Adipose tissue (tissue), 3 donors: Measurements from ENCODE around the gene ASIC5. TPM values are rescaled to one million over a fixed set of nuclear protein-coding genes. Genes with fewer than 3 reads are reported as not detected.
"Not testable (repeated sequence)": the region's sequence is repeated elsewhere in the genome, so short reads cannot be mapped to it uniquely, and the experiment has no call there.

Source experiments
- H3K27ac ChIP-seq: one replicate; pipeline ENCODE4 v1.5.1; 2013; ENCODE audit warnings: low read depth, low read length
- WGBS, 3 donors: extraction: QIAGEN DNeasy Blood & Tissue Kit; methylation state at CpG; one replicate each; pipeline ENCODE4 v1.1.7; 2013; 5-methylcytosine and 5-hydroxymethylcytosine counted together
- polyA plus RNA-seq, 3 donors: library from polyadenylated mRNA; stranded (reverse); fragments of 200-250 nt; gene quantifications; one replicate each; pipeline ENCODE4 v1.2.3, GENCODE V29; 2013
- donor health status: healthy with polysubstance abuse.
- donor health status: Bipolar disorder and iron deficiency.
- donor health status: healthy.

ASIC5 gene
- polyA plus RNA-seq, 3 donors: not detected

DNA sequence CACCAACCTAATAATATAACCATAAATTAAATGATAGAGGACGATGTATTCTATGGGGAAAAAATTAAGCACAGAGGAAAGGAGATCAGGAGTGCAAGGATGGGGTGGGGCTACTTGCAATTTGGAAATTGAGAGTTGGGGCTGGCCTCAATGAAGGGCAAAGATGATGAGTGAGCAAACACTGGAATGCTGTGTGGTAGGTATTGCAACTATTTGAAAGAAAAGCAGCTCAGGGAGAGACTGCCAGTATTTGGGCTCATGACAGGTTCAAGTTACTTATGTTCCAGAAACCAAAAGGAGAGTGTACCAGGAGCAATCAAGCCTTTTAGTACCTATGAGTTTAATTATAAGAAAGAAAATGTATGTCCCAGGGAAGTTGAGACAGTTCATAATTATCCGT lies 47.4 kb downstream of the ASIC5 start:
- no peak overlapping the region for H3K27ac ChIP-seq
- 82 to 98% (median 86%) methylated on average over 2 of the region's 2 CpGs for WGBS, 3 donors

DNA sequence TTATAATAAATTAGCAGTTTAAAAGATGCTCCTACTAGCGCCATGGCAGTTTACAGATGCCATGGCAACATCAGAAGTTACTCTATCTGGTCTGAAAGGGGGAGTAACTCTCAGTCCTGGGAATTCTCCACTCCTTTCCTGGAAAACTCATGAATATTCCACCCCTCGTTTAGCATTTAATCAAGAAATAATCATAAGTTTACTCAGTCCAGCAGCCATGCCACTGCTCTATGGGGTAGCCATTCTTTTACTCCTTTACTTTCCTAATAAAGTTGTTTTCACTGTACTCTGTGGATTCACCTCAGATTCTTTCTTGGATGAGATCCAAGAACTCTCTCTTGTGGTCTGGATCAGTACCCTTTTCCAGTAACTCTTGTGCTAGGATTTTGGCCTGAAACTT lies 55.0 kb downstream of the ASIC5 start:
- 86 to 90% (median 88%) methylated on average over 2 of the region's 2 CpGs for WGBS, 3 donors

DNA sequence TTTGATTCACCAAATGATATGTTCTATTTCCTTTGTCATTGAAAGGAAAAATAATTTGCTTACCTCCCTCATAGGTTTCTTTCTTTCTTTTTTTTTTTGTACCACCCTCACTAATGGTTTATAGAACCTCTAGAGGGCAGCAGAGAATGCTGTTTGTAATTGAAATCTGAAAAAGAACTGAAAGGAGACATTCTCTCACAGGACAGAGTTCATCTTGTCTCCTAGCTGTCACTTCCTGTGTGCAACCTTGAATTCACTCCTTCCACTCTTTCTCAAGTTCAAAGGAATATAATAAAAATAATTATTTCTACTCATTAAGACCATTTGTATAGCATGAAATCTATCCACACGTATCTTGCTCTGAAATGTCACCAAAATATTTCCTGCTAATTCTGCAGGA lies 56.2 kb downstream of the ASIC5 start:
- no peak overlapping the region for H3K27ac ChIP-seq
- 78 to 94% (median 78%) methylated on average over 1 of the region's 1 CpG for WGBS, 3 donors

More for the DNA sequence above, 55.0 kb downstream of the ASIC5 start:
- no peak overlapping the region for H3K27ac ChIP-seq

DNA sequence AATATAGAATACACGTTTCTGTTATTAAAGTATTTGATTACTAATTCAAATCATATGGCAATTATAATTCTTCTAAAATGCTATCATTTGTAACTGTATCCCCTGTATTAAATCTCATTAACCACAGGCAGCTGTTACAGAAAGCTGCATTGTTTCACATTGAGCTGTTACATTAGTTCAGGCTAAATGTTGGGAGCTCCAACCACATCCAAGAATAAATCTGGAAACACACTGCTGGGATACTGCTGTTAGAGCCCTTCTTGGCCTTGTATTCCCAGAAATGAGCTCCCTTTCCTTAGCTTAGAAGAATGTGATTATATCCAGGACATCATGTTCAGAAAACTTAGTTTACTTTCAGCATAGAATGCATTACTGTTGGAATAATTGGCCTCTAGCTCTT lies 59.1 kb downstream of the ASIC5 start:
- no peak overlapping the region for H3K27ac ChIP-seq
- WGBS, 3 donors: 43 to 52% (median 46%) methylated on average over 1 of the region's 1 CpG

DNA sequence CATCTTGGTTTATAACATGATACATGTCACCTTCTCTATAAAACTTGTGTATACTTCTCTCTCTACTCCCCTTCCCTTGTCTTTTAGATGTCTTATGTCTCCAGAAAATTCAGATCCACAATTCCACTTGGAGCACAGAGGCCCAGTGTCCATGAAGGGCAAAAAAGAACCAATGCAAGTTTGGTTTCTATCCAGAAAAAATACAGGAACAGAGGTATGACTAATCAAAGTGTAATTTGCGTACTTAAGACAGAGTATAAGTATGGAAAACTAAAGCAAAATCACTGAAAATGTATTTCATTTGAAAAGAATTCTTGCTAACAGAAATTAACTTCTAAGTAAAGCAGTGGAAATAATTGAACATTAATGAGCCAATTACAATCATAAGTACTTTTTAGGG lies 61.1 kb downstream of the ASIC5 start:
- 91 to 96% (median 93%) methylated on average over 1 of the region's 1 CpG for WGBS, 3 donors
- H3K27ac ChIP-seq: no peak overlapping the region

DNA sequence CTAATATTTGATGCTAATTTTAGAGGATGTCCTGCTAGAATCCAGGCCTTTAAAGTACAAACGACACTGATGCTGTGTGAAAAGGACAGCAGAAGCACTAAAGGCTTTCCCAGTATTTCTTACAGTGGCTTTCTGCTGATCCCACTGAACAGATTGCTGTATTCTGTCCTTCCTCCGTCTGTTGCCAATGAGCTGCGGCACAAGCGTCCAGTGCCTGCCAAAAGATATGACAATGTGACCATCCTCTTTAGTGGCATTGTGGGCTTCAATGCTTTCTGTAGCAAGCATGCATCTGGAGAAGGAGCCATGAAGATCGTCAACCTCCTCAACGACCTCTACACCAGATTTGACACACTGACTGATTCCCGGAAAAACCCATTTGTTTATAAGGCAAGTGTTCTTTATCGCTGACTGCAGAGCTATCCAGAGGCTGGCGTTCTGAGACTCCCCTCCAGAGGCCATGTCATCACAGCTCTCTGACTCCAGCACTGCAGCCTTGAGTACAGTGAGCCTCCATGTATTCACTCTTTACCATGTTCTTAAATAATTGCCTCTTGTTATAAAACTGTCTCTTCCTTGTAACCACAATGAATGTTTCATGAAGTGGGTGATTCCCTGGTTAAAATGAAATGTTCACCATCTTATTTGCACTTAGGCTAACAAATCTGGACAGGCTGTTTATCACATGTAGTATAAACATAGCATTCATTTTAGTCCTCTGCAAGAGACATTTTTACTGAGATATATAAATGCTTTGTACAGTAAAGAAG lies 63.7 kb downstream of the ASIC5 start:
- WGBS, 3 donors: 65 to 84% (median 75%) methylated on average over 9 of the region's 9 CpGs
- H3K27ac ChIP-seq: no peak overlapping the region

DNA sequence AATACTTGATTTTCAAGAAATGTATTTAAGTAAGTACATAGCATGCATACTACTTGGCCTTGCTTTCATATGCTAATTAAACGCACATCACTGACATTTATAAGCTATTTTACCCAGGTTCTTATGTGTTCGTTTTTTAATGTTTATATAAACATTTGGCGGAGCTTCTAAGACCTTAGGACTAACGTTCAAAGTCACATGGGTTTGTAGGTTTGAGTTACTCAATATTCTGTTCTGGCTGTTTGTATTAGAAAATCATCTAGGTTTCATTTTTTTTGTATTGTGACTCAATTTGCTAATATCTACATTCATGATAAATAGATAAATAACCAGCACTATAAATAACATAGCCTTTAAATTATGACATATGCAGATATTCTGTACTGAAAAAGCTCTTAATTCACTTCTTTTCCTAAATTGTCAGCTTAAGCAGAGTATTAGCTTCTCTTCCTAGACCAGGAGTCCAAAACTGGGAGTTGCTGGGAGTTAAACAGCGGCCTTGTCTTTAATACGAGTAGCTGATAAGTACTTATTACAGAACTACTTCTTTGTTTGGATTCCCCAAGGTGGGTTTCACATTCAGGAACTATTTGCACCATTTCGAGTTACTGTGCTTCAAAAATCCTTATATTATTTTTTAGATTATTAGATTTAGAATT lies 65.3 kb downstream of the ASIC5 start:
- 79 to 85% (median 80%) methylated on average over 7 of the region's 7 CpGs for WGBS, 3 donors
- no peak overlapping the region for H3K27ac ChIP-seq

DNA sequence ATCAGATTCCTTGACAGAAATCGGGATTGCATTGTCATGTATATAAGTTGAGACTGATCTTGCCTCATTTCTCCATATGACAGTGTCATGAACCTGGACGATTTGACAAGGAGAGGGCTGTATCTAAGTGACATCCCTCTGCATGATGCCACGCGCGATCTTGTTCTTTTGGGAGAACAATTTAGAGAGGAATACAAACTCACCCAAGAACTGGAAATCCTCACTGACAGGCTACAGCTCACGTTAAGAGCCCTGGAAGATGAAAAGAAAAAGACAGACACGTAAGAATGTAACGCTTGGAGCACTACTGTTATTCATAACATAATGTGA lies 66.3 kb downstream of the ASIC5 start:
- H3K27ac ChIP-seq: no peak overlapping the region
- 83 to 88% (median 86%) methylated on average over 8 of the region's 8 CpGs for WGBS, 3 donors

DNA sequence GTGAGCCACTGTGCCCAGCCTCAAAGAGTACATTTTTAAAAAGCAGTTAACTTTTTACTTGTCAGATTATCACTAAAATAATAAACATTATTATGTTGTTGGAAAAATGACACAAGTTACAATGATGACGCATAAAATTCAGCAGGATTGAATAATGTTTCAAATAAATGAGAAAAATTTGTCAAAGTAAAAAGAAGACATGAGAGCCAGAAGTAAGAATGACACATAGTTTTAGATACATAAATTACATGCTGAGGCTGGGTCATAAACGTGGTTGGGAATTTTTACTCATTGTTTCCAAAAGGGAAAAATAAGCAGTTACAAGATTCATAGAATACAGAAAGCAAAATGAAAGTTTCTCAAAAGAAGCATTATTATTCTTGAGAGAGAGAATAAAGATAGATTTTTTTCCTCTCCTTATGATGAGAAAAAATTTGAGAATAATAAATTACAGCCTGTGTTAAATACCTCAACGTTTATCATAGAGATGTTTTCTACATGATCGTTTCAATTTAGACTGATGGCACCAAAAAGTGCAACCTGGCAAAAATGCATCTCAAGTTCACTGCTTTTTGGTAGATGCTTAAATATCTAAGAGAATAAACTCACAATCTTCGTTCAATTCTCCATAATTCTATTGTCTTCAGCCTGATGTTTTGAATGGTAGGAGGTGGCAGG lies 66.8 kb downstream of the ASIC5 start:
- WGBS, 3 donors: 74 to 81% (median 77%) methylated on average over 5 of the region's 5 CpGs
- H3K27ac ChIP-seq: no peak overlapping the region

DNA sequence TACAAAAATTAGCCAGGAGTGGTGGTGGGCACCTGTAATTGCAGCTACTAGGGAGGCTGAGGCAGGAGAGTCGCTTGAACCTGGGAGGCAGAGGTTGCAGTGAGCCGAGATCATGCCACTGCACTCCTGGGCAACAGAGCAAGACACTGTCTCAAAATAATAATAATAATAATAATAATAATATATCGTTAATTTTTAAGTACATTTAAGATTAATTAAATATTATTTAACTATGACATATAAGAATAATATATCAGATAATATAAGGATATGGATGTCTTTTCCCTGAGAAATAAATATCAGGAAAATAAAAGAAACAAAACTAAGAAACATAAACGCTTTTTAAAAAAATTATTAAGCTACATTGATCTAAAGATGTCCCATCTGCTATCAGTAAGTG lies 68.5 kb downstream of the ASIC5 start:
- not testable (repeated sequence) for H3K27ac ChIP-seq
- 96 to 98% (median 98%) methylated on average over 4 of the region's 4 CpGs for WGBS, 3 donors

DNA sequence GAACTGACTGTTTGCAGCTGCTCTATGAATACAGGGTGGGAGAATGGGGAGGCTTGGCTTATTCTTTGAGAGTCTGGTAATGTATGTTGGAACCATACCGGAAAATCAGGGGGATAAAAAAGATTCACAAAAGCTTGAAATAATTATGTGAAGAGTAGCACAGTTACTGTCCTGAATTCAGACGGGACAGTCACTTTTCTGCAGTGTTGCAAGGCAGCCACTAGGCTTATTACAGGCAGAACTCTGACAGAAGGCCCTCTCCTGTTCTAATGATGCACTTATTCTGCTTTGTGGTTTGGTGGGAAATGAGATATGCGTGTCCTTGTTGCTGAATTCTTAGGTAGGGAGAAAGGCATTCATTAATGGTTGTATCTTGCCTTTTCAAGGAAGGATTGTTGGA lies 70.1 kb downstream of the ASIC5 start:
- no peak overlapping the region for H3K27ac ChIP-seq
- 59 to 71% (median 65%) methylated on average over 3 of the region's 3 CpGs for WGBS, 3 donors

DNA sequence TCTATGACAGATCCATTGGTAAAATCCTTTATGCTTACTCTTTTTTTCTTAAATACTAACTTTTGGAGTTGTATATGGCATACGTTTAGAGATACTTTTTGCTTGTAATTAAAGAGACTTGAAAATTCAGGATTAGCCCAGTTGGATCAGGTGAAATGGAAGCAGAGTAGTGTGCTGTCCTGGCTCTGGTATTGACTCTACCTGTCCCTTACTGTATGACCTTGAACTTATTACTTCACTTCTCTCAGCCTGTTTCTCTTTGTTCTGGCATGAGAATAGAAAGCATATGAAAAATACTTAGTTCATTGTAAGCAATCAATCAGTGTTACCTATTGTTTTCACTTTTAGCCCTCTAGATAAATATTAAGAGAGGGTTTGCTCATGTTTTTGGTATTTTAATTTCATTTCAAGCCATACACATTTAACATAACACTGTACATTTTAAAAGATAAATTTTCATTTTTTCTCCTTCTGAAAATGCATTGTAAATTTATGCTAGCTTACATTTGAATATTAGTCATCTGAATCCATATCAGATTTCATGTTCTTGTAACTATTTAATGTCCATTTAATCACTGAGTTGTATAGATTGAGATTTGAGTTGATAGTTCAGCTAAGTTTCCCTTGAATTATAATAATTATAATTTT lies 71.4 kb downstream of the ASIC5 start:
- 75 to 86% (median 83%) methylated on average over 1 of the region's 1 CpG for WGBS, 3 donors

DNA sequence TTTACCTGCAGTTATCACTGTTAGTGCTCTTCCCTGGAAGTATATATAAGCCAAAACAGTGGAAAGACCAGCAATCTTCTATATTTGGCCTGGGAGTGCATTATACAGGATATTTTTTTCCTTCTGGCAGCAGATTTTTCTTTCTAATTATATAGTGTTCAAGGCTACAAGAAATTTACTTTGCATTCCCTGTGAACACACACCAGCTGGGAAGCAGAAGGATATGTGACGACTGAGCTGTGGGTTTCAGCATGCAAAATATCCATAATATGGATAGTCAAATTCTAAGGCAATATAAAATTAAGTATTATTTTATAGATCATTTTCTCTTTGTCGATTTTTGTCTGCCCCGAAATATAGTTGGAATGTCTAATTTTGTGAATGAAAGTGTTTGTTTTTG lies 76.1 kb downstream of the ASIC5 start:
- WGBS, 3 donors: 51 to 95% (median 73%) methylated on average over 3 of the region's 3 CpGs
- H3K27ac ChIP-seq: no peak overlapping the region

More for the DNA sequence above, 71.4 kb downstream of the ASIC5 start:
- no peak overlapping the region for H3K27ac ChIP-seq

DNA sequence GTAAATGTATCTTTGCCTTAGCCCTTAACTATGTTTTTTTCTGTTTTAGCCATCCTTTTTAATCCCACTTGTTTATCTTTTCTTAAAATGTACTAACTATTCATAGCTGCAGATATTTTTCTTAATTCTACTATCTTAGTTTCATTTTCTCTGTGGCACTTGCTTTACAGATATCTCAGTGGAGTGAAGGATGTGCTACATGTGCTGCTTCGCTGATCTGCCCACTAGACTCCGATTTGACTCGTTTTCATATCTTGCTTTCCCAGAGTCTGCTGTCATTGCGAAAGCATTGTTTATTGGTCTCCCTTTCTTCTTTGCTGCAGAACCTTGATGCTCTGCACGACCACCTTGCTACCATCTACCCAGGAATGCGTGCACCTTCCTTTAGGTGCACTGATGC lies 76.7 kb downstream of the ASIC5 start:
- 55 to 60% (median 58%) methylated on average over 6 of the region's 6 CpGs for WGBS, 3 donors
- no peak overlapping the region for H3K27ac ChIP-seq

DNA sequence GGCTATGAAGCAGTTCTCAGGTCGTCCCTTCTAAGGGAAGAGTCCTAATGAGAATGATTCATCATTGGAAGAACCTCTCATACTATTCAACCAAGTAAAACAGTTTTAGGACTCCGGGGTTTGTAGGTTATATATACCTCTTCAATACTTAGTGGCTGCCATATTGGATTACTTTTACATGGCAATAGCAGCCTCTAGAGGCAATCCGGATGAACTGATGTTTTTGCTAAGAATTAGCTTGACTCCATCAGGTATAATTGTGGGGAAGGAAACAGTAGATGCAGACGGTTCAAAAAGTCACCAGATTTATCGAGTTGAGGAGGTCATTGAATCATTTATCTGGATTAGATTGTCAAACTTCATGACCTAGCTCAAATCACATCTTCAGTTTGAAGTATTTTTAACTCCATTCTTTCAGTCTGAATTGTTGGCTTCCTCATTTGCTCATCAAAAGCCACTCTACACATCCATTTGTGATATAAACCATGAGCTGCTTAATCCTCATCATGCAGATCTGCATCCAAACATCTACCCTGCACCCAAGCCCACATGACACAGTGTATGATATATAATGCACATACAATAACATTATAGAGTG lies 78.9 kb downstream of the ASIC5 start:
- no peak overlapping the region for H3K27ac ChIP-seq
- 10 to 20% (median 14%) methylated on average over 5 of the region's 5 CpGs for whole genome bisulfite sequencing, 3 donors

DNA sequence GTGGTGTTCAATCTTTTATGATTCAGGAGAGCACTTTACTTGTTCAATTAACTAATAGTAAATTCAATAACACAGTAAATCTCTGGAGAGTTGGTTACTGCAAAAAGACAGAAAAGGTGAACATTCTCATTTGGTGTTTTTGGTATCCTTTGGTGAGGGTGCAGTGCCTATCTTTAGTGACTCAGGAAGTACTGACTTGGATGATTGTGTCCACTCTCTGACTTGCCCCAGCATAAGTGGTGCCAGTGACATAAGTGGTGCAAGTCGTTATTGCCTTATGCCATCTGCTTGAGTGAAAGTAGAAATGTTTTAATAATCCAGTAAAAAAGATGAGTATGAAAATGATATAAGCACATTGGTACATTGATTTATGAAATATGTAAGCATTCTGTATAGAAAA lies 80.2 kb downstream of the ASIC5 start:
- 65 to 86% (median 68%) methylated on average over 1 of the region's 1 CpG for whole genome bisulfite sequencing, 3 donors

DNA sequence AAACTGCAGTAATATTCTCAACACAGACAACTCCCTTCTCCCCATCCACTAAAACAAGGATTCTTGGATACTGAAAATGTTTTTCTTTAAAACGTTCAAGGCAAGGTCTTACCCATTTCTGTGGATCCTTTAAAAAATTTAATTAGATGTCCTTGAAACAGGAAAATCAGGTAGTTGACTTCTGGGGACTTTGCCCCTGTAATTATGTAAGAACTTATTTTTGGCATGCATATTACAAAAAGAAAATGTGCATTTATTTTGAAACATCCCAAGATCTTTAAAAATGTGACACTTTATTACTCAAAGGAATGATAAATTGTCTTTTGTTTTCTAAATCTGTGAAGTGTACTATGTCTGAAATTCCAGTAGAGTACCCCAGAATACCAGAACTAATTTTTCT lies 81.4 kb downstream of the ASIC5 start:
- H3K27ac ChIP-seq: no peak overlapping the region
- WGBS, 3 donors: 21 to 65% (median 65%) methylated on average over 1 of the region's 1 CpG

More for the DNA sequence above, 80.2 kb downstream of the ASIC5 start:
- H3K27ac ChIP-seq: no peak overlapping the region

DNA sequence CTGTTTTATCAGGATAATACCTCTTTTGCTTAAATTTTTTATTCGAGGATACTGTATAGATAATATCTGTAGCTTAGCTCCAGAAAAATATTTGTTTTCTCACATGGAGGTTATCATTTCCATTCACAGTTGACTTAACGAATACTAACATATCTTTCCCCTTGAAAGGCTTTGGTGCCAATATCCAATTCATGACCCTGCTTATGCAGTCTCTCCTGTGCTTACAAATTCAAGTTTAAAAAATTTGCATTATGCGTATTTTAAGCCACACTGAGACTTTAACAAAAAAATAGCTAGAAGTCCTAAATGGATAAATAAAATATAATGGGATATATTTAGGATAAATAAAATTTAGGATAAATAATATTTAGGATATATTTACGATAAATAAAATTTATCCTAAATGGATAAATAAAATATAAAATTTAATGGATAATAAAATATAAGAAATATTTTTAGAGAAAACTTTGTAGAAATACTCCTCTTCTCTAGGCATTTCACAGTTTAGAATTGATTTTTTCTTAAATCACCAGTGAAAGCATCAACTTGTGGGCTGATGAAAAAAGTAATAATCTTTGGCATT lies 84.7 kb downstream of the ASIC5 start:
- no peak overlapping the region for H3K27ac ChIP-seq

More for the DNA sequence above, 84.7 kb downstream of the ASIC5 start:
- 79 to 94% (median 90%) methylated on average over 4 of the region's 4 CpGs for WGBS, 3 donors
